ENCODE measurements around the gene IVNS1ABP. TPM values are rescaled to one million over a fixed set of nuclear protein-coding genes. Genes with fewer than 3 reads are reported as not detected.

Gene IVNS1ABP
- total and polyA plus RNA-seq, 2 of the 13 experiments (the other 11 are each of a cell fraction or from before 2014, with no cell fraction given), result 49.1 to 51.7 TPM

- no peak for TF ChIP-seq ZBTB34 (CRISPR knock-in tag; IDR thresholded peaks at IDR 0.05)
- TF ChIP-seq ZNF292 (CRISPR knock-in tag; IDR thresholded peaks at IDR 0.05; ENCODE audit: borderline replicate concordance, low read depth), result no peak
- no peak for TF ChIP-seq ZSCAN20 (CRISPR knock-in tag; IDR thresholded peaks at IDR 0.05; ENCODE audit: borderline replicate concordance)
- TF ChIP-seq ZNF44 (CRISPR knock-in tag; IDR thresholded peaks at IDR 0.05), result no peak; the same call in 1 of the 2 replicates
- TF ChIP-seq ZNF576 (CRISPR knock-in tag; IDR thresholded peaks at IDR 0.05), result no peak
- 0 out of 2 replicates have a peak, but pooled peaks have one; percentile 32 for TF ChIP-seq ISL2 (CRISPR knock-in tag; IDR thresholded peaks at IDR 0.05)
- TF ChIP-seq ZNF138 (CRISPR knock-in tag; IDR thresholded peaks at IDR 0.05; ENCODE audit: low read depth), result peak; percentile 86
- TF ChIP-seq MNT (IDR thresholded peaks at IDR 0.05), result peak; percentile 67
- TF ChIP-seq ZFP82 (CRISPR knock-in tag; IDR thresholded peaks at IDR 0.05; ENCODE audit: borderline replicate concordance), result no peak
- no peak for TF ChIP-seq PLSCR1 (CRISPR knock-in tag; IDR thresholded peaks at IDR 0.05; ENCODE audit: borderline replicate concordance)
- no peak for TF ChIP-seq JDP2 (CRISPR knock-in tag; IDR thresholded peaks at IDR 0.05; ENCODE audit: borderline replicate concordance)
- TF ChIP-seq RARG (CRISPR knock-in tag; IDR thresholded peaks at IDR 0.05; ENCODE audit: low read depth), result no peak
- no peak for TF ChIP-seq EEA1 (CRISPR knock-in tag; IDR thresholded peaks at IDR 0.05; ENCODE audit: borderline replicate concordance)
- no peak for TF ChIP-seq MBD4 (IDR thresholded peaks at IDR 0.05; ENCODE audit: borderline replicate concordance, low read length)
- TF ChIP-seq NCOR1 (IDR thresholded peaks at IDR 0.05; ENCODE audit: borderline replicate concordance, low read length), result no peak
- TF ChIP-seq ZBTB7A (CRISPR knock-in tag; IDR thresholded peaks at IDR 0.05), result no peak
- TF ChIP-seq ZNF451 (CRISPR knock-in tag; IDR thresholded peaks at IDR 0.05), result peak; percentile 51; the same call in 1 of the 2 replicates
- peak; percentile 10; the same call in 1 of the 2 replicates for TF ChIP-seq NR2F2 (IDR thresholded peaks at IDR 0.05; ENCODE audit: borderline replicate concordance, low read depth)
- no peak for TF ChIP-seq ZSCAN22 (CRISPR knock-in tag; IDR thresholded peaks at IDR 0.05)
- no peak; the same call in 1 of the 2 replicates for TF ChIP-seq DR1 (CRISPR knock-in tag; IDR thresholded peaks at IDR 0.05)
- no peak for TF ChIP-seq PBX3 (CRISPR knock-in tag; IDR thresholded peaks at IDR 0.05; ENCODE audit: borderline replicate concordance)
- TF ChIP-seq ARNT2 (CRISPR knock-in tag; IDR thresholded peaks at IDR 0.05; ENCODE audit: low read depth), result peak; percentile 87
- TF ChIP-seq HBP1 (CRISPR knock-in tag; IDR thresholded peaks at IDR 0.05; ENCODE audit: low read depth), result no peak
These were observed at the start of gene IVNS1ABP (continued) for GRCh38 chr1:185317034-185317885.

All from HepG2 (cell line).